ENCODE results near the gene AKAP1.

DNA sequence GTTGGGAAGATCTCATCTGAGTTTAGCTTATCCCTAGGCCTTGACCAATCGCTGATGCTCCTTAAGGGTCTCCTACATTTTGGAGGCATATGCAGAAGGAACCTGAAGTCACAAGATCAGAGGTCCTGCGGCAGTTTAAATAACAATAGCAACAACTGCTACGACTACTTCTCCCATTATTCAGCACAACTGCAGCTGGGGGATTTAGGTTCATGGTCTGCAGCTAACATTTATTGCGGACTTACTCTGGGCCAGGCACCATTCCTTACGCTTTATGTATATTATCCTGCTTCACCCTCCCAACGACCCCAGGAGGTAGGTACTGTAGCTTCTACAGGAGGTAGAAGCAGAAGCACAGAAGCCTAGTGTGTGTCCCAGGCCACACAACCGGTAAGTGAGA, 59.5 kb downstream of the AKAP1 start:
- TF ChIP-seq, protein P1, sequence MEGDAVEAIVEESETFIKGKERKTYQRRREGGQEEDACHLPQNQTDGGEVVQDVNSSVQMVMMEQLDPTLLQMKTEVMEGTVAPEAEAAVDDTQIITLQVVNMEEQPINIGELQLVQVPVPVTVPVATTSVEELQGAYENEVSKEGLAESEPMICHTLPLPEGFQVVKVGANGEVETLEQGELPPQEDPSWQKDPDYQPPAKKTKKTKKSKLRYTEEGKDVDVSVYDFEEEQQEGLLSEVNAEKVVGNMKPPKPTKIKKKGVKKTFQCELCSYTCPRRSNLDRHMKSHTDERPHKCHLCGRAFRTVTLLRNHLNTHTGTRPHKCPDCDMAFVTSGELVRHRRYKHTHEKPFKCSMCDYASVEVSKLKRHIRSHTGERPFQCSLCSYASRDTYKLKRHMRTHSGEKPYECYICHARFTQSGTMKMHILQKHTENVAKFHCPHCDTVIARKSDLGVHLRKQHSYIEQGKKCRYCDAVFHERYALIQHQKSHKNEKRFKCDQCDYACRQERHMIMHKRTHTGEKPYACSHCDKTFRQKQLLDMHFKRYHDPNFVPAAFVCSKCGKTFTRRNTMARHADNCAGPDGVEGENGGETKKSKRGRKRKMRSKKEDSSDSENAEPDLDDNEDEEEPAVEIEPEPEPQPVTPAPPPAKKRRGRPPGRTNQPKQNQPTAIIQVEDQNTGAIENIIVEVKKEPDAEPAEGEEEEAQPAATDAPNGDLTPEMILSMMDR (IDR thresholded peaks at IDR 0.05) = no peak
- no peak for TF ChIP-seq POLR2A (IDR thresholded peaks at IDR 0.05)

Measured in right lobe of liver (tissue), 4 donors.